Mesenchymal stem cell (in vitro differentiated cells and primary cell): ENCODE data around the gene ATL3.
A peak's percentile ranks its signal among the peaks of the same experiment; 100 is the strongest.

Source experiments
- DNase-seq: peaks from one replicate; pipeline ENCODE4 v3.0.0-alpha.2; 2013
- H2AFZ ChIP-seq: one replicate; pipeline ENCODE4 v1.6.1; 2013; ENCODE audit warnings: low read depth, mild to moderate bottlenecking, control low read depth, inconsistent platforms, low read length, moderate library complexity
- H2AK5ac ChIP-seq: 2 replicates; pipeline ENCODE4 v1.6.1; 2013; ENCODE audit warnings: low read length, moderate library complexity, mild to moderate bottlenecking, inconsistent platforms; ENCODE audit not compliant: severe bottlenecking
- H2BK120ac ChIP-seq: one replicate; pipeline ENCODE4 v1.6.1; 2013; ENCODE audit warnings: low read depth, mild to moderate bottlenecking, inconsistent platforms, low read length, moderate library complexity
- H2BK12ac ChIP-seq, 2 experiments: one replicate each; pipeline ENCODE4 v1.6.1; 2013; ENCODE audit warnings: inconsistent platforms in 2 of 2, low read length in 2 of 2, mild to moderate bottlenecking in 2 of 2, moderate library complexity in 2 of 2, control low read depth in 1 of 2
- H2BK15ac ChIP-seq: one replicate; pipeline ENCODE4 v1.6.1; 2013; ENCODE audit warnings: mild to moderate bottlenecking, low read depth, inconsistent platforms; ENCODE audit not compliant: poor library complexity, severe bottlenecking
- H2BK5ac ChIP-seq: 2 replicates; pipeline ENCODE4 v1.6.1; 2013; ENCODE audit warnings: low read depth, mild to moderate bottlenecking, low read length, control low read depth, inconsistent platforms; ENCODE audit not compliant: poor library complexity, severe bottlenecking
- H3K14ac ChIP-seq, 2 experiments: one replicate each; pipeline ENCODE4 v1.6.1; 2013; ENCODE audit warnings: inconsistent platforms in 2 of 2, low read length in 2 of 2, control low read depth in 1 of 2, mild to moderate bottlenecking in 1 of 2, moderate library complexity in 1 of 2
- H3K18ac ChIP-seq, 2 experiments: one replicate each; pipeline ENCODE4 v1.6.1; 2013; ENCODE audit warnings: inconsistent platforms in 2 of 2, low read length in 2 of 2, control low read depth in 1 of 2, low read depth in 1 of 2, mild to moderate bottlenecking in 1 of 2
- H3K23ac ChIP-seq, 2 experiments: one replicate each; pipeline ENCODE4 v1.6.1; 2013; ENCODE audit warnings: inconsistent platforms in 2 of 2, low read length in 2 of 2, mild to moderate bottlenecking in 2 of 2, moderate library complexity in 2 of 2, control low read depth in 1 of 2
- H3K27ac ChIP-seq: 2 replicates; pipeline ENCODE4 v1.5.1; 2013; ENCODE audit warnings: mild to moderate bottlenecking, moderate library complexity, low read length, control low read depth, inconsistent platforms; ENCODE audit not compliant: poor library complexity, severe bottlenecking
- H3K27me3 ChIP-seq, 2 experiments: 2 replicates each; pipeline versions ENCODE4 v1.6.1 to v1.7.0; 2013; ENCODE audit warnings: low read length in 2 of 2, mild to moderate bottlenecking in 2 of 2, moderate library complexity in 2 of 2, control low read depth in 1 of 2, inconsistent platforms in 1 of 2; ENCODE audit not compliant: control insufficient read depth in 1 of 2, insufficient read depth in 1 of 2
- H3K36me3 ChIP-seq, 2 experiments: 2 replicates each; pipeline versions ENCODE4 v1.6.1 to v1.7.0; 2013; ENCODE audit warnings: low read length in 2 of 2, control low read depth in 1 of 2, inconsistent platforms in 1 of 2, low read depth in 1 of 2, mild to moderate bottlenecking in 1 of 2; ENCODE audit not compliant: insufficient read depth in 2 of 2, control insufficient read depth in 1 of 2
- H3K4ac ChIP-seq, 2 experiments: one replicate each; pipeline ENCODE4 v1.6.1; 2013; ENCODE audit warnings: inconsistent platforms in 2 of 2, low read length in 2 of 2, mild to moderate bottlenecking in 2 of 2, moderate library complexity in 2 of 2, control low read depth in 1 of 2, low read depth in 1 of 2
- H3K4me1 ChIP-seq: 2 replicates; pipeline ENCODE4 v1.6.1; 2013; ENCODE audit warnings: low read depth, low read length, control low read depth; ENCODE audit not compliant: control insufficient read depth, insufficient read depth
- H3K4me2 ChIP-seq: 2 replicates; pipeline ENCODE4 v1.6.1; 2013; ENCODE audit warnings: low read length, mild to moderate bottlenecking, inconsistent platforms; ENCODE audit not compliant: poor library complexity, severe bottlenecking
- H3K4me3 ChIP-seq, 2 experiments: 2 replicates each; pipeline versions ENCODE4 v1.5.1 to v1.7.0; 2013; ENCODE audit warnings: low read length in 2 of 2, mild to moderate bottlenecking in 2 of 2, control low read depth in 1 of 2, low read depth in 1 of 2; ENCODE audit not compliant: insufficient read depth in 1 of 2
- H3K79me1 ChIP-seq: replicated peaks from 2 replicates; pipeline ENCODE4 v1.6.1; 2013; ENCODE audit warnings: mild to moderate bottlenecking, control low read depth, low read length, inconsistent platforms; ENCODE audit not compliant: poor library complexity, severe bottlenecking
- H3K9ac ChIP-seq: 2 replicates; pipeline ENCODE4 v1.7.0; 2013; ENCODE audit warnings: mild to moderate bottlenecking, low read length, moderate library complexity
- H3K9me3 ChIP-seq: 2 replicates; pipeline ENCODE4 v1.7.0; 2013; ENCODE audit warnings: mild to moderate bottlenecking, low read length; ENCODE audit not compliant: control insufficient read depth
- H4K8ac ChIP-seq: one replicate; pipeline ENCODE4 v1.6.1; 2013; ENCODE audit warnings: inconsistent platforms, mild to moderate bottlenecking, low read length, moderate library complexity
- H4K91ac ChIP-seq: one replicate; pipeline ENCODE4 v1.6.1; 2013; ENCODE audit warnings: mild to moderate bottlenecking, low read length, inconsistent platforms
- WGBS: methylation state at CpG from one replicate; pipeline ENCODE4 v1.1.7; 2013; ENCODE audit warnings: mixed read lengths; 5-methylcytosine and 5-hydroxymethylcytosine counted together

Gene ATL3

GRCh38 chr11:63666874-63667273 lies 4.3 kb downstream of the ATL3 start:
- no peak overlapping the region for H3K27ac ChIP-seq
- peaks cover 24% of the 10 kb centered on the region for H3K4me1 ChIP-seq
- no peak overlapping the region for H2AFZ ChIP-seq
- no peak overlapping the region for H3K18ac ChIP-seq
- H2AK5ac ChIP-seq, result no peak overlapping the region
- H3K9me3 ChIP-seq, result no peaks in the 10 kb centered on the region
- no peak overlapping the region for H2BK12ac ChIP-seq
- peak overlapping the region; percentile 84 for H3K9ac ChIP-seq
- H2BK15ac ChIP-seq, result no peak overlapping the region
- peak overlapping the region in 1 of 2 experiments; percentile 81 for H3K4me3 ChIP-seq
- peaks cover 0 to 15% of the 10 kb centered on the region in 2 experiments for H3K36me3 ChIP-seq
- H4K91ac ChIP-seq, result no peak overlapping the region
- H3K4ac ChIP-seq, result no peak overlapping the region
- H3K79me1 ChIP-seq, result no peaks in the 10 kb centered on the region
- H3K23ac ChIP-seq, result no peak overlapping the region
- H3K14ac ChIP-seq, result no peak overlapping the region
- 14% methylated on average over 3 of the region's 4 CpGs for WGBS
- no peak overlapping the region for H4K8ac ChIP-seq
- no peak overlapping the region for H3K4me2 ChIP-seq
- H2BK120ac ChIP-seq, result no peak overlapping the region
- H3K27me3 ChIP-seq, result no peaks in the 10 kb centered on the region
- peak; percentile 90 for DNase-seq
- no peak overlapping the region for H2BK5ac ChIP-seq

- Histone ChIP-seq H3K18ac (no peak overlapping the region), H3K27me3 (no peaks in the 10 kb centered on the region), H2BK5ac (no peak overlapping the region), H3K4me3 (peak overlapping the region in 1 of 2 experiments; percentile 2), H3K27ac (peak overlapping the region; percentile 59), H2BK15ac (no peak overlapping the region), H3K9me3 (no peaks in the 10 kb centered on the region), H3K23ac (no peak overlapping the region), H3K14ac (no peak overlapping the region), H3K36me3 (peaks cover 3 to 17% of the 10 kb centered on the region in 2 experiments), H3K79me1 (no peaks in the 10 kb centered on the region), H4K8ac (no peak overlapping the region), H2AFZ (no peak overlapping the region), H2BK12ac (no peak overlapping the region), H3K9ac (peak overlapping the region; percentile 42), H2AK5ac (no peak overlapping the region), H2BK120ac (no peak overlapping the region), H3K4me1 (peaks cover 17% of the 10 kb centered on the region), H3K4ac (no peak overlapping the region), H3K4me2 (no peak overlapping the region), H4K91ac (no peak overlapping the region)
- WGBS, result 0% methylated on average over 1 of the region's 1 CpG
- peak; percentile 55 for DNase-seq
Measured at GRCh38 chr11:63663809-63664208, 7.4 kb downstream of the ATL3 start.

GRCh38 chr11:63660972-63661371 lies 10.2 kb downstream of the ATL3 start:
- Histone ChIP-seq H2BK5ac (no peak overlapping the region), H3K23ac (no peak overlapping the region), H3K14ac (no peak overlapping the region), H3K36me3 (peaks cover 10 to 32% of the 10 kb centered on the region in 2 experiments), H3K4me2 (no peak overlapping the region), H2AK5ac (no peak overlapping the region), H2BK15ac (no peak overlapping the region), H4K91ac (no peak overlapping the region), H3K18ac (no peak overlapping the region), H2BK120ac (no peak overlapping the region), H2AFZ (no peak overlapping the region), H3K4me1 (peaks cover 10% of the 10 kb centered on the region), H3K27me3 (no peaks in the 10 kb centered on the region), H3K79me1 (peaks cover 3% of the 10 kb centered on the region), H3K4ac (no peak overlapping the region), H3K9me3 (no peaks in the 10 kb centered on the region), H3K9ac (no peak overlapping the region), H3K4me3 (no peak overlapping the region), H4K8ac (no peak overlapping the region), H3K27ac (no peak overlapping the region), H2BK12ac (no peak overlapping the region)
- WGBS, result 97% methylated on average over 7 of the region's 8 CpGs
- no peak for DNase-seq

GRCh38 chr11:63652671-63653070 lies 18.5 kb downstream of the ATL3 start:
- peaks cover 24 to 82% of the 10 kb centered on the region in 2 experiments for H3K36me3 ChIP-seq
- no peak overlapping the region for H3K4me3 ChIP-seq
- no peak overlapping the region for H2BK120ac ChIP-seq
- no peak overlapping the region for H3K23ac ChIP-seq
- H3K14ac ChIP-seq, result no peak overlapping the region
- H2BK12ac ChIP-seq, result no peak overlapping the region
- H3K4me2 ChIP-seq, result no peak overlapping the region
- no peaks in the 10 kb centered on the region for H3K9me3 ChIP-seq
- no peak overlapping the region for H2BK5ac ChIP-seq
- no peak for DNase-seq
- no peak overlapping the region for H2AFZ ChIP-seq
- H2BK15ac ChIP-seq, result no peak overlapping the region
- no peak overlapping the region for H2AK5ac ChIP-seq
- H3K27me3 ChIP-seq, result no peaks in the 10 kb centered on the region
- H3K9ac ChIP-seq, result no peak overlapping the region
- no peak overlapping the region for H3K27ac ChIP-seq
- 99% methylated on average over 3 of the region's 3 CpGs for WGBS
- H4K91ac ChIP-seq, result no peak overlapping the region
- H3K4ac ChIP-seq, result no peak overlapping the region
- H3K79me1 ChIP-seq, result peaks cover 22% of the 10 kb centered on the region
- H3K18ac ChIP-seq, result no peak overlapping the region
- H3K4me1 ChIP-seq, result no peaks in the 10 kb centered on the region
- no peak overlapping the region for H4K8ac ChIP-seq
